ENCODE measurements around the gene SPECC1L.

DNA sequence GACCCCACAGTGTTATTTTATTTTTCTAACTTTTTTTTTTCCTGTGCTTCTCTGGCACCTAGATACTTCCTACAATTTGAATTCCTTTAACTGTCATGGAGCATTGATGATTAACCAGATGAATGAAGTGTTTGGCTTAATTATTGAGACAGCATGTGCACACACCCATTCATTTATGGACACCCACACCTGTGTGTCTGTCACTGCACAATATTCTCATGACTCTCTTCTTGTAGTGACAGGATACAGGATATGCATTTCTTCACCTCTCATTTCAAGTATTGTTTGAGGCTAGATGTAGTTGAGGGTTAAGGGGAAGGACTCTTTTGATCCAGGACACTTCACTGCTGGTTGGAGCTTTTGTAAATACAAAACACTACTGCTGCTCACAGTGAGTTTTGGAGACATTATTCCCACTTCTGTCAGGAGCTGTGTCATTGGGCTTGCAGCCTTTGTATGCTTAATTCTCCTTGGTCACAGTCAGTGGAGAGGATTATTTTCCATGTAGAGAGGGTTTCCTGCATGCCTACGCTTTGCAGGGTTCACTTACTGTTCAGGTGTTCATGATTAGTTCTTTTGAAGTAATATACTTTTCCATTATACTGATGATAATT is 33.5 kb downstream of the SPECC1L start:
- TF ChIP-seq, protein P1, sequence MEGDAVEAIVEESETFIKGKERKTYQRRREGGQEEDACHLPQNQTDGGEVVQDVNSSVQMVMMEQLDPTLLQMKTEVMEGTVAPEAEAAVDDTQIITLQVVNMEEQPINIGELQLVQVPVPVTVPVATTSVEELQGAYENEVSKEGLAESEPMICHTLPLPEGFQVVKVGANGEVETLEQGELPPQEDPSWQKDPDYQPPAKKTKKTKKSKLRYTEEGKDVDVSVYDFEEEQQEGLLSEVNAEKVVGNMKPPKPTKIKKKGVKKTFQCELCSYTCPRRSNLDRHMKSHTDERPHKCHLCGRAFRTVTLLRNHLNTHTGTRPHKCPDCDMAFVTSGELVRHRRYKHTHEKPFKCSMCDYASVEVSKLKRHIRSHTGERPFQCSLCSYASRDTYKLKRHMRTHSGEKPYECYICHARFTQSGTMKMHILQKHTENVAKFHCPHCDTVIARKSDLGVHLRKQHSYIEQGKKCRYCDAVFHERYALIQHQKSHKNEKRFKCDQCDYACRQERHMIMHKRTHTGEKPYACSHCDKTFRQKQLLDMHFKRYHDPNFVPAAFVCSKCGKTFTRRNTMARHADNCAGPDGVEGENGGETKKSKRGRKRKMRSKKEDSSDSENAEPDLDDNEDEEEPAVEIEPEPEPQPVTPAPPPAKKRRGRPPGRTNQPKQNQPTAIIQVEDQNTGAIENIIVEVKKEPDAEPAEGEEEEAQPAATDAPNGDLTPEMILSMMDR (IDR thresholded peaks at IDR 0.05), result no peak
- TF ChIP-seq POLR2AphosphoS5 (IDR thresholded peaks at IDR 0.05) (no peak), POLR2A (IDR thresholded peaks at IDR 0.05) (no peak), EP300 (IDR thresholded peaks at IDR 0.05) (no peak)

Measured in stomach (tissue), 4 donors.